ENCODE measurements around the gene SLBP.

DNA sequence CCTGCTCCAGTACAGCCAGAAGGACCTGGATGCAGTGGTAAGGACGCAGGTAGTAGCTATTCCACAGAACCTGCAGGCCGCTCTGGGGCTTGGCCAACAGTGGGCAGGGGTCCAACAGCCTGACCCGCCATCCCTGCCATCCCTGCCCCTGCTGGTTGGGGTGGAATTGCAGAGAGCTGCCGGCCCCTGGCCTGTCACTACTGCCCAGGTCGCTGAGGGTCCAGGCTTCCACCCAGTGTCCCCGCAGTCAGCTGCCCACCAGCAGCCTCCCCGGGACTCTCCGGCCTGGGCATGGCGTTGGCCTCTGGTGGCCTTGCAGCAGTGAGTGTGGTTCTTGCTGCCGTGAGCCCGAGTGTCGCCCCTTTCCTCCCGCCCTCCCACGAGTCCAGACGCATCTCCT is 25.5 kb upstream of the SLBP start:
- no peak for TF ChIP-seq POLR2A (IDR thresholded peaks at IDR 0.05)
- TF ChIP-seq, protein P1, sequence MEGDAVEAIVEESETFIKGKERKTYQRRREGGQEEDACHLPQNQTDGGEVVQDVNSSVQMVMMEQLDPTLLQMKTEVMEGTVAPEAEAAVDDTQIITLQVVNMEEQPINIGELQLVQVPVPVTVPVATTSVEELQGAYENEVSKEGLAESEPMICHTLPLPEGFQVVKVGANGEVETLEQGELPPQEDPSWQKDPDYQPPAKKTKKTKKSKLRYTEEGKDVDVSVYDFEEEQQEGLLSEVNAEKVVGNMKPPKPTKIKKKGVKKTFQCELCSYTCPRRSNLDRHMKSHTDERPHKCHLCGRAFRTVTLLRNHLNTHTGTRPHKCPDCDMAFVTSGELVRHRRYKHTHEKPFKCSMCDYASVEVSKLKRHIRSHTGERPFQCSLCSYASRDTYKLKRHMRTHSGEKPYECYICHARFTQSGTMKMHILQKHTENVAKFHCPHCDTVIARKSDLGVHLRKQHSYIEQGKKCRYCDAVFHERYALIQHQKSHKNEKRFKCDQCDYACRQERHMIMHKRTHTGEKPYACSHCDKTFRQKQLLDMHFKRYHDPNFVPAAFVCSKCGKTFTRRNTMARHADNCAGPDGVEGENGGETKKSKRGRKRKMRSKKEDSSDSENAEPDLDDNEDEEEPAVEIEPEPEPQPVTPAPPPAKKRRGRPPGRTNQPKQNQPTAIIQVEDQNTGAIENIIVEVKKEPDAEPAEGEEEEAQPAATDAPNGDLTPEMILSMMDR (IDR thresholded peaks at IDR 0.05 in 8 of 11, conservative IDR thresholded peaks at IDR 0.05 in 3 of 11) = no peak

All from spleen (tissue), 7 donors.